PC-9 (cell line): ENCODE measurements around the gene COL18A1. TPM values are rescaled to one million over a fixed set of nuclear protein-coding genes. Genes with fewer than 3 reads are reported as not detected.

Source experiments
- BruUV-seq: library from RNA; stranded (reverse); fragments of 400-500 nt; replicated peaks from 2 replicates; lab custom pipeline; 2021; lab: Mats Ljungman, UMichigan
- CTCF ChIA-PET: fragments of 300-600 bp; sonication (Branson Sonifier 250); formaldehyde crosslinking; loops from one replicate; lab custom pipeline; 2022; ENCODE audit warnings: antibody characterized with exemption; lab: Charles Lee
- POLR2A ChIA-PET: fragments of 300-600 bp; sonication (Branson Sonifier 250); formaldehyde crosslinking; loops from one replicate; lab custom pipeline; 2022; ENCODE audit warnings: antibody characterized with exemption; ENCODE audit not compliant: unreplicated experiment; lab: Charles Lee
- DNase-seq, 2 experiments: peaks; one replicate each; pipeline versions ENCODE4 v3.0.0 to v3.0.0-alpha.2; 2015 to 2022; ENCODE audit warnings: mixed read lengths in 1 of 2
- H2AFZ ChIP-seq: fragments of 200-600 bp; sonication (generic); 2 replicates; pipeline ENCODE4 v1.8.1; 2017; ENCODE audit warnings: antibody characterized with exemption
- H3F3A ChIP-seq: fragments of 200-600 bp; sonication (generic); 2 replicates; pipeline ENCODE4 v1.8.1; 2017; ENCODE audit warnings: antibody characterized with exemption, mild to moderate bottlenecking, low read depth; ENCODE audit not compliant: insufficient read depth
- H3K27ac ChIP-seq: fragments of 200-600 bp; sonication (generic); 2 replicates; pipeline ENCODE4 v1.6.1; 2016; ENCODE audit warnings: mixed run types
- H3K27me3 ChIP-seq: fragments of 200-600 bp; sonication (generic); 2 replicates; pipeline ENCODE4 v1.6.1; 2016; ENCODE audit warnings: low read depth, mixed run types; ENCODE audit not compliant: insufficient read depth
- H3K36me3 ChIP-seq: fragments of 200-600 bp; sonication (generic); 2 replicates; pipeline ENCODE4 v1.6.1; 2016; ENCODE audit warnings: low read depth, mixed run types
- H3K4me1 ChIP-seq: fragments of 200-600 bp; sonication (generic); replicated peaks from 2 replicates; pipeline ENCODE4 v1.6.1; 2016; ENCODE audit warnings: mixed run types; ENCODE audit not compliant: insufficient read depth
- H3K4me2 ChIP-seq: fragments of 200-600 bp; sonication (generic); 2 replicates; pipeline ENCODE4 v1.6.1; 2017; ENCODE audit warnings: mixed run types
- H3K4me3 ChIP-seq: fragments of 200-600 bp; sonication (generic); 2 replicates; pipeline ENCODE4 v1.6.1; 2016; ENCODE audit warnings: mixed run types
- H3K79me2 ChIP-seq: fragments of 200-600 bp; sonication (generic); 2 replicates; pipeline ENCODE4 v1.6.1; 2017; ENCODE audit warnings: low read depth, mixed run types
- H3K9me2 ChIP-seq: fragments of 200-600 bp; sonication (generic); 2 replicates; pipeline ENCODE4 v1.8.1; 2017; ENCODE audit warnings: mild to moderate bottlenecking; ENCODE audit not compliant: insufficient read depth
- H3K9me3 ChIP-seq: fragments of 200-600 bp; sonication (generic); 2 replicates; pipeline ENCODE4 v1.8.1; 2016; ENCODE audit warnings: low read depth; ENCODE audit not compliant: insufficient read depth
- H4K20me1 ChIP-seq: fragments of 200-600 bp; sonication (generic); 2 replicates; pipeline ENCODE4 v1.8.1; 2017; ENCODE audit not compliant: insufficient read depth
- EZH2 ChIP-seq: fragments of 200-600 bp; sonication (generic); IDR thresholded peaks from 2 replicates; pipeline ENCODE4 v1.8.0; 2017; ENCODE audit warnings: antibody characterized with exemption, low read depth
- intact Hi-C: fragments of 100-400 bp; cut with micrococcal nuclease; formaldehyde crosslinking; loops from one replicate; pipeline ENCODE4 v1.10.0; 2022; ENCODE audit not compliant: unreplicated experiment
- total RNA-seq: library from RNA; stranded (reverse); gene quantifications from 2 replicates; pipeline ENCODE4 v1.2.3, GENCODE V29; 2021
- TF ChIP-seq, protein P1 (sequence below): fragments of 200-600 bp; sonication (generic); conservative IDR thresholded peaks from 2 replicates; pipeline ENCODE4 v1.6.1; 2017; ENCODE audit warnings: mixed run types, antibody characterized with exemption, mild to moderate bottlenecking, moderate library complexity

COL18A1 gene
- total RNA-seq, 1 experiment from 2014 or later, result 82.4 TPM

DNA sequence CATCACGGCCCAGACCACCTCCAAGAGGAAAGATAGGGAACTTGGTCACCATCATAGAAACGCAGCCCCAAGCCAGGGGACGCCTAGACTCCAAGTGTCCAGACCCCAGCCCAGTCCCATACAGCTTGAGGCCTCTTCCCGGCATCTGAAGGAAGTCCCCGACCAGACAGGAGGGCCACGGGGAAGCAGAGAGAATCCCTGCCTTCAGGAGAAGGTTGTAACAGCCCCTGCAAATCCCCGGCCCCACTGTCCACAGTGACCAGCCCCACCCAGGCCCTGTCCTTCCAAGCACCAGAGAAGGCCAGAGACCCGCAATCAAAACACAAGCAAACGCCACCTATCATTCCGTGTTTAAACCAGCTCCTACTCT lies 135.6 kb downstream of the COL18A1 start:
- intact Hi-C loops, result no loop called here
- Histone ChIP-seq H3K9me3 (no peaks in the 10 kb centered on the region), H3K27ac (no peak overlapping the region), H3K27me3 (no peaks in the 10 kb centered on the region), H3K9me2 (no peaks in the 10 kb centered on the region), H3K4me2 (peak overlapping the region; percentile 89), H3K36me3 (no peaks in the 10 kb centered on the region), H3K4me3 (peak overlapping the region; percentile 73; the same call in 1 of the 2 replicates), H4K20me1 (no peaks in the 10 kb centered on the region), H3K79me2 (peaks cover 20% of the 10 kb centered on the region), H3F3A (no peaks in the 10 kb centered on the region), H2AFZ (no peak overlapping the region), H3K4me1 (0 out of 2 replicates have a peak, but pooled peaks cover 6% of the 10 kb centered on the region)
- no TSS peak for BruUV-seq
- no peak for TF ChIP-seq EZH2
- TF ChIP-seq, protein P1, sequence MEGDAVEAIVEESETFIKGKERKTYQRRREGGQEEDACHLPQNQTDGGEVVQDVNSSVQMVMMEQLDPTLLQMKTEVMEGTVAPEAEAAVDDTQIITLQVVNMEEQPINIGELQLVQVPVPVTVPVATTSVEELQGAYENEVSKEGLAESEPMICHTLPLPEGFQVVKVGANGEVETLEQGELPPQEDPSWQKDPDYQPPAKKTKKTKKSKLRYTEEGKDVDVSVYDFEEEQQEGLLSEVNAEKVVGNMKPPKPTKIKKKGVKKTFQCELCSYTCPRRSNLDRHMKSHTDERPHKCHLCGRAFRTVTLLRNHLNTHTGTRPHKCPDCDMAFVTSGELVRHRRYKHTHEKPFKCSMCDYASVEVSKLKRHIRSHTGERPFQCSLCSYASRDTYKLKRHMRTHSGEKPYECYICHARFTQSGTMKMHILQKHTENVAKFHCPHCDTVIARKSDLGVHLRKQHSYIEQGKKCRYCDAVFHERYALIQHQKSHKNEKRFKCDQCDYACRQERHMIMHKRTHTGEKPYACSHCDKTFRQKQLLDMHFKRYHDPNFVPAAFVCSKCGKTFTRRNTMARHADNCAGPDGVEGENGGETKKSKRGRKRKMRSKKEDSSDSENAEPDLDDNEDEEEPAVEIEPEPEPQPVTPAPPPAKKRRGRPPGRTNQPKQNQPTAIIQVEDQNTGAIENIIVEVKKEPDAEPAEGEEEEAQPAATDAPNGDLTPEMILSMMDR, result no peak
- ChIA-PET CTCF (no interaction called here), POLR2A (no interaction called here)
- no peak for DNase-seq

DNA sequence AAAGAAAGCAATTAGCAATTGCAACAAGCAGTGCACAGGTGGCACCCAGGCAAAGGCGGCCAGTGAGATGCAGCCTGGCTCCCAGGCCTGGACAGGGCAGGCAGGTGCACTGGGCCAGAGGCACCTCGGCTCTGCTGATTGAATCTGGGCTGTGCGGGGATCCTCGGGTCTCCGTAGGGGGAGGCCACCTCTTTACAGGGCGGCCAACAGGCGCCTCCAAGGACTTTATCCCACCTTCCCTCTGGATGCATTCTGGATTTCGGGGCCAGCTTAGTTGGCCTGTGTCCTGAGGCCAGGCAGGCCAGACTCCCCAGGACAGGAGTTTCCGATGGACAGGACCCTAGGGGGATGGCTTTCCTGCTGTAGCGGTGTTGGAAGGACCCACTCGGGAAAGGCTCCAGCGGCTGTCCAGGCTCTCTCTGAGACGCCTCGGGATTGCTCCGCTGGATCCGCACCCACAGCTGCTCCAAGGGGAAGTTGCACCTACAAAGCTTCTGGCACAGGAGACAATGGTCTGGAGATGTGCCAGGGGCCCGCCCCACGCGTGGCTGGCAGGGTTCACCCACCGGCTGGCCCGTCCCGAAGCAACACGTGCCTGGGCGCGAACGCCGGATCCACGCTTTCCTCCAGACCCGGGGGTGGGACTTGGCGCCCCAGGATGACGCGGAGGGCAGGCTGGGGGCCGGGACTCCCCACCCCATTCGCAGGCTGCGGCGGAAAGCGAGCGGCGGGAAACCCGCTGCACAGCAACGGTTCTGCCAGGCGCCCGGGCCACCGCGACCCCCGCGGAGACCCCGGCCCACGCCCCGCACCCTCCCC lies 136.5 kb downstream of the COL18A1 start:
- Histone ChIP-seq H3K27me3 (no peaks in the 10 kb centered on the region), H2AFZ (peak overlapping the region; percentile 74), H3K4me2 (peak overlapping the region; percentile 89), H3K4me1 (0 out of 2 replicates have a peak, but pooled peaks cover 6% of the 10 kb centered on the region), H3K36me3 (no peaks in the 10 kb centered on the region), H3K79me2 (peaks cover 20% of the 10 kb centered on the region), H3K9me2 (no peaks in the 10 kb centered on the region), H3K9me3 (no peaks in the 10 kb centered on the region), H3K4me3 (peak overlapping the region; percentile 73), H4K20me1 (no peaks in the 10 kb centered on the region), H3K27ac (no peak overlapping the region), H3F3A (no peaks in the 10 kb centered on the region)
- DNase-seq, result peak in 1 of 2 experiments; percentile 53
- TSS peak; percentile 63 for BruUV-seq
- intact Hi-C loops, result no loop called here
- ChIA-PET CTCF (interaction anchor here (0.6 kb wide), 1 partner anchor 401 kb away, joined by 3 read pairs; no protein-coding TSS in a partner anchor), POLR2A (no interaction called here)
- TF ChIP-seq EZH2, result no peak
- TF ChIP-seq, protein P1, result no peak

DNA sequence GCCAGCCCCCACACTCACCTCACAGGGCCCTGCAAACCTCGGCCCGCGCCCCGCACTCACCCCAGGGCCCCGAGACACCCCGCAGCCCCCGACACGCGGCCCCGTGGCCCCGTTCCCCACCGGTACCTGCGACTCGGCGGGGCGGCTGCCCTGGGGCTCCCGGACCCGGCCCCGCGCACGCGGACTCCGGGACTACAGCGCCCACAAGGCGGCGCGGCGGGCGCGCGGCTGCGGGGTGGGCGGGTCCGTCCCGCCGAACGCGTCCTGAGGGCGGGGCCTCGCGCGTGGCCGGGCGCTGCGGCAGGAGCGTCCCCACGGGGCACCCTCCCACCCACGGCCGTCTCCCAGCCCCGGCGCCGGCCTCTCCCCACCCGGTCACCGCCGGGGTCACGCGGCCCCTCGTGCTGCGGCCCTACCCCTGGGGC lies 137.3 kb downstream of the COL18A1 start, which contains the start of gene SLC19A1:
SLC19A1 (minus strand) TSS at position 199 of the 425 bp plus-strand sequence. CDS start 4,481 bp downstream, outside the sequence.
- peak in 1 of 2 experiments; percentile 58 for DNase-seq
- no TSS peak for BruUV-seq
- H3K9me2 ChIP-seq, result no peaks in the 10 kb centered on the region
- intact Hi-C loops, result no loop called here
- H3K4me3 ChIP-seq, result peak within 1 kb of the TSS; percentile 73
- H3K36me3 ChIP-seq, result no peaks in the 10 kb centered on the region
- H2AFZ ChIP-seq, result peak within 1 kb of the TSS; percentile 74
- H3K27me3 ChIP-seq, result no peaks in the 10 kb centered on the region
- H4K20me1 ChIP-seq, result no peaks in the 10 kb centered on the region
- H3K4me2 ChIP-seq, result peak within 1 kb of the TSS; percentile 89
- H3K4me1 ChIP-seq, result 0 out of 2 replicates have a peak, but pooled peaks cover 6% of the 10 kb centered on the region
- TF ChIP-seq, protein P1, result no peak; the same call in 1 of the 2 replicates
- TF ChIP-seq EZH2, result no peak
- CTCF ChIA-PET, result interaction anchor here (0.6 kb wide), 1 partner anchor 15 kb away, joined by 4 read pairs; no protein-coding TSS in a partner anchor
- H3K9me3 ChIP-seq, result no peaks in the 10 kb centered on the region
- H3F3A ChIP-seq, result no peaks in the 10 kb centered on the region
- H3K79me2 ChIP-seq, result peaks cover 20% of the 10 kb centered on the region
- H3K27ac ChIP-seq, result no peak within 1 kb of the TSS
- POLR2A ChIA-PET, result no interaction called here
